Activated naive CD8-positive, alpha-beta T cell treated with anti-CD3 and anti-CD28 coated beads, Interleukin-2, amount 10 ng/mL, durations not matched to agents 7 days and 5 days (primary cell): Measurements from ENCODE around the gene RGS11. TPM values are rescaled to one million over a fixed set of nuclear protein-coding genes. Genes with fewer than 3 reads are reported as not detected.
A peak's percentile ranks its signal among the peaks of the same experiment; 100 is the strongest.
"Not testable (repeated sequence)": the region's sequence is repeated elsewhere in the genome, so short reads cannot be mapped to it uniquely, and the experiment has no call there.

Source experiments
- ATAC-seq: fragments of 150-1000 bp; cut with Tn5 transposase; one replicate; pipeline ENCODE4 v1.10.0; 2021; ENCODE audit warnings: low read depth, moderate library complexity
- POLR2A ChIA-PET: fragments of 350-600 bp; sonication (Branson Sonifier 250); formaldehyde crosslinking; loops from one replicate; lab custom pipeline; 2021; ENCODE audit warnings: antibody characterized with exemption; lab: Charles Lee
- DNase-seq: peaks from one replicate; pipeline ENCODE4 v3.0.0; 2021
- H3K27ac Mint-ChIP-seq: one replicate; pipeline ENCODE4 v1.8.0; 2022; ENCODE audit warnings: mild to moderate bottlenecking, mixed read lengths
- H3K27me3 Mint-ChIP-seq: one replicate; pipeline ENCODE4 v1.8.0; 2022; ENCODE audit warnings: mild to moderate bottlenecking, moderate library complexity, mixed read lengths
- H3K36me3 Mint-ChIP-seq: one replicate; pipeline ENCODE4 v1.8.0; 2021; ENCODE audit warnings: mild to moderate bottlenecking, mixed read lengths
- H3K4me1 Mint-ChIP-seq: one replicate; pipeline ENCODE4 v1.8.0; 2021; ENCODE audit warnings: mixed read lengths
- H3K4me3 Mint-ChIP-seq: one replicate; pipeline ENCODE4 v1.8.0; 2022; ENCODE audit warnings: mild to moderate bottlenecking, moderate library complexity, mixed read lengths
- H3K9me3 Mint-ChIP-seq: one replicate; pipeline ENCODE4 v1.8.0; 2021; ENCODE audit warnings: mixed read lengths
- total RNA-seq, 2 experiments: library from RNA; stranded (reverse); gene quantifications; one replicate each; pipeline ENCODE4 v1.2.3, GENCODE V29; 2021

Gene RGS11
- total RNA-seq, 2 experiments from 2014 or later = not detected

- H3K9me3 Mint-ChIP-seq = no peaks in the 10 kb centered on the region
- peak; percentile 84 for ATAC-seq
- H3K27ac Mint-ChIP-seq = peak within 1 kb of the TSS; percentile 98
- peak; percentile 99 for DNase-seq
- POLR2A ChIA-PET = interaction anchor here (0.6 to 1.8 kb wide), 6 partner anchors 19 to 150 kb away, joined by 3 to 12 read pairs (median 4); partner anchors contain the start of gene AXIN1
- H3K27me3 Mint-ChIP-seq = peaks cover 2% of the 10 kb centered on the region
- H3K36me3 Mint-ChIP-seq = peaks cover 1% of the 10 kb centered on the region
- H3K4me1 Mint-ChIP-seq = peaks cover 14% of the 10 kb centered on the region
- H3K4me3 Mint-ChIP-seq = peak within 1 kb of the TSS; percentile 96
These were observed 41.1 kb downstream of the RGS11 start, which contains the start of gene FAM234A for GRCh38 chr16:234468-235305. FAM234A (plus strand) TSS chr16:234821; CDS start chr16:254414, 19,593 bp downstream.

- H3K4me1 Mint-ChIP-seq = peaks cover 28% of the 10 kb centered on the region
- no peak overlapping the region for H3K27ac Mint-ChIP-seq
- no peaks in the 10 kb centered on the region for H3K27me3 Mint-ChIP-seq
- no peak for DNase-seq
- H3K9me3 Mint-ChIP-seq = no peaks in the 10 kb centered on the region
- POLR2A ChIA-PET = no interaction called here
- peaks cover 3% of the 10 kb centered on the region for H3K36me3 Mint-ChIP-seq
- no peak for ATAC-seq
- H3K4me3 Mint-ChIP-seq = no peak overlapping the region
These were observed 44.8 kb downstream of the RGS11 start for GRCh38 chr16:230949-231348.

- DNase-seq, H3K36me3 Mint-ChIP-seq, POLR2A ChIA-PET, H3K9me3 Mint-ChIP-seq, H3K4me3 Mint-ChIP-seq, H3K27me3 Mint-ChIP-seq, ATAC-seq, H3K27ac Mint-ChIP-seq: not testable (repeated sequence)
- peaks cover 27% of the 10 kb centered on the region for H3K4me1 Mint-ChIP-seq
These were observed 45.4 kb downstream of the RGS11 start for GRCh38 chr16:230351-230750.

DNA sequence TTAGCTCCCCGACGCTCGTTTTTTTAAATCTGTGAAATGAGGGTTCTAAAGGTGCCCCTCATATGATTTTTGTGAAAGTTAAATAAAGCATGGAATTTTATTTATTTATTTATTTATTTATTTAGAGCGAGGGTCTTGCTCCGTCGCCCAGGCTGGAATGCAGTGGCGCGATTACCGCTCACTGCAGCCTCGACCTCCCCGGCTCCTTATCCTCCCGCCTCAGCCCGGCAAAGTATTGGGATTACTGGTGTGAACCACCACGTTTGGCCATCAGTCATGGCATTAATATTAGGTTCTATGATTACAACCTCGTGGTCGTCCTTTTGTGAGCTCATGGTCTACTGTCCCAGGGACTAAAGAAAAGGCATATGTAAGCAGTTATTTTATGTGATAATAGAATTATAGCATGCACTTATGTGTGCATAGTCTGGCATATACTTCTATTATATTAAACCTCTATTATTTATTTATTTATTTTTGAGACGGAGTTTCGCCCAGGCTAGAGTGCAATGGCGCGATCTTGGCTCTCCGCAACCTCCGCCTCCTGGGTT is 45.9 kb downstream of the RGS11 start:
- peak overlapping the region; percentile 92 for H3K4me3 Mint-ChIP-seq
- no peak for ATAC-seq
- H3K9me3 Mint-ChIP-seq = no peaks in the 10 kb centered on the region
- no peaks in the 10 kb centered on the region for H3K27me3 Mint-ChIP-seq
- H3K36me3 Mint-ChIP-seq = peaks cover 7% of the 10 kb centered on the region
- H3K27ac Mint-ChIP-seq = peak overlapping the region; percentile 46
- POLR2A ChIA-PET = interaction anchor here (1.6 to 2.4 kb wide), 2 partner anchors 13 to 122 kb away, joined by 10 read pairs; partner anchors contain the start of gene AXIN1
- no peak for DNase-seq
- H3K4me1 Mint-ChIP-seq = peaks cover 22% of the 10 kb centered on the region

GRCh38 chr16:228852-229730 is 46.7 kb downstream of the RGS11 start, which contains the start of gene LUC7L:
LUC7L (minus strand) TSS chr16:229449; CDS start chr16:229339, 110 bp downstream.
- Mint-ChIP-seq H3K4me3 (peak within 1 kb of the TSS; percentile 92), H3K27me3 (no peaks in the 10 kb centered on the region), H3K27ac (peak within 1 kb of the TSS; percentile 92), H3K9me3 (no peaks in the 10 kb centered on the region), H3K4me1 (peaks cover 19% of the 10 kb centered on the region), H3K36me3 (peaks cover 7% of the 10 kb centered on the region)
- ATAC-seq = peak; percentile 89
- POLR2A ChIA-PET = interaction anchor here (0.5 to 2.4 kb wide), 7 partner anchors 14 to 171 kb away, joined by 3 to 10 read pairs (median 4); partner anchors contain the start of gene AXIN1
- peak; percentile 91 for DNase-seq

GRCh38 chr16:228151-228851 is 47.4 kb downstream of the RGS11 start:
- POLR2A ChIA-PET = interaction anchor here (0.5 to 2.4 kb wide), 8 partner anchors 9 to 172 kb away, joined by 3 to 10 read pairs (median 4); partner anchors contain the start of gene AXIN1
- H3K4me3 Mint-ChIP-seq = peak overlapping the region; percentile 92

DNA sequence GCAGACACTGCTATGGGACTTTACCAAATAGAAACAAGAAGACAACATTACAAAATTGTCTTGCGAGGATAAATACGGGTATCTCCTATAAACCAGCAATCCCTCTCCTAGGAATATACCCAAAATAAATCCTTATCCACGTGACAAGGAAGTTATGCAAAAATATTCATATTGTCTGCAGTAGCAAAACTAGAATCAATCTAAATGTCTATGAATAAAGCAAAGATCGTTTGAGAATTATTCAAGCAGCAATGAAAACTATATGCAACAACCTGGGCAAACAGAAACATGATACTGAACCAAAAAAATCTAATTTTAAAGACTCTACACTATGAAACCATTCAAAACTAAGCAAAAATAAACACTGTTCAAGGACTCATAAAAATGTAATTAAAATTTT is 55.7 kb downstream of the RGS11 start:
- no peak for ATAC-seq
- Mint-ChIP-seq H3K4me1 (no peaks in the 10 kb centered on the region), H3K27me3 (no peaks in the 10 kb centered on the region), H3K9me3 (no peaks in the 10 kb centered on the region), H3K27ac (no peak overlapping the region), H3K4me3 (no peak overlapping the region), H3K36me3 (peaks cover 6% of the 10 kb centered on the region)
- DNase-seq = no peak
- POLR2A ChIA-PET = no interaction called here

More at GRCh38 chr16:228151-228851, 47.4 kb downstream of the RGS11 start:
- Mint-ChIP-seq H3K36me3 (peaks cover 7% of the 10 kb centered on the region), H3K27me3 (no peaks in the 10 kb centered on the region), H3K27ac (peak overlapping the region; percentile 92), H3K4me1 (peaks cover 19% of the 10 kb centered on the region), H3K9me3 (no peaks in the 10 kb centered on the region)
- no peak for DNase-seq
- ATAC-seq = peak; percentile 34

Other genes with a start within 250 kb of the RGS11 start
- 10 to 100 TPM; 29.2 to 30.1 TPM for gene POLR3K, start 222.3 kb downstream of the RGS11 start, total RNA-seq
- 10 to 100 TPM; 52.8 to 59.1 TPM for gene SNRNP25, start 222.1 kb downstream of the RGS11 start, total RNA-seq
- gene RHBDF1, start 203.3 kb downstream of the RGS11 start, total RNA-seq = under 1 TPM in 1 of 2 experiments, not detected in 1; 0.33 TPM
- gene MPG, start 197.7 kb downstream of the RGS11 start, total RNA-seq = 10 to 100 TPM; 45.8 to 48.1 TPM
- gene NPRL3, start 137.3 kb downstream of the RGS11 start, total RNA-seq = 10 to 100 TPM; 27.4 to 31.6 TPM
- not detected for gene HBZ, start 123.3 kb downstream of the RGS11 start, total RNA-seq
- not detected for gene HBM, start 110.0 kb downstream of the RGS11 start, total RNA-seq
- not detected for gene HBA2, start 103.1 kb downstream of the RGS11 start, total RNA-seq
- not detected for gene HBA1, start 99.3 kb downstream of the RGS11 start, total RNA-seq
- not detected for gene HBQ1, start 95.5 kb downstream of the RGS11 start, total RNA-seq
- gene LUC7L, start 46.5 kb downstream of the RGS11 start, total RNA-seq = 10 to 100 TPM; 83.8 to 86.2 TPM
- gene FAM234A, start 41.1 kb downstream of the RGS11 start, total RNA-seq = 10 to 100 TPM; 21.0 to 21.1 TPM
- not detected for gene ARHGDIG, start 4.6 kb upstream of the RGS11 start, total RNA-seq
- under 1 TPM in 1 of 2 experiments, not detected in 1; 0.31 TPM for gene PDIA2, start 7.2 kb upstream of the RGS11 start, total RNA-seq
- 10 to 100 TPM; 30.9 to 32.5 TPM for gene AXIN1, start 76.8 kb upstream of the RGS11 start, total RNA-seq
- 10 to 100 TPM; 64.4 to 67.5 TPM for gene MRPL28, start 94.6 kb upstream of the RGS11 start, total RNA-seq
- 10 to 100 TPM; 58.9 to 59.0 TPM for gene PGAP6, start 106.0 kb upstream of the RGS11 start, total RNA-seq
- gene NME4, start 121.3 kb upstream of the RGS11 start, total RNA-seq = 1 to 10 TPM; 8.2 to 8.8 TPM
- 1 to 10 TPM; 5.6 to 7.9 TPM for gene DECR2, start 125.9 kb upstream of the RGS11 start, total RNA-seq
- 10 to 100 TPM; 28.8 to 29.3 TPM for gene RAB11FIP3, start 149.7 kb upstream of the RGS11 start, total RNA-seq